ENCODE results near the gene COL4A5.

COL4A5 gene

DNA sequence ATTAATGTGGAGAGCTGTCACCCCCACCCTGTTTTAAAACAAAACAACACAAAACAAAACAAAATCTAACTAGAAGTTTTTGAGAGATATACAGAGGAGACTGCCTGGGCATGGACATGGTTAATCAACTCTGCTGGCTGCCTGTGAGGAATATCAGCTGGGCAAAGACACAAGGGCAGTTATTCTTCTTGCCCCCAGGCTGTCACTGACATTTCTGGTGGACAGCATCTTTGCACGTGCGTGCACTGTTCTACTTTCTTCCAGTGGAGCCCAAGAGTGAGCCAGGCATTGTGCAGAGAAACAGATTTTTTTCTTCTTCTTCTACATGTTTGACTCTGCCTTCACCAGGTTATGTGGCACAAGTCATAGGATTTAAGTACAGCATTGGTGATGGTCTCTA, 282.9 kb downstream of the COL4A5 start:
- Histone ChIP-seq H3K36me3 (ENCODE audit: control insufficient read depth in 4 of 4, insufficient read depth in 4 of 4, low read length in 3 of 4) (no peaks in the 10 kb centered on the region), H3K4me3 (ENCODE audit: control insufficient read depth in 1 of 7, extremely low read depth in 1 of 7, insufficient read depth in 4 of 7, low read depth in 2 of 7, low read length in 6 of 7) (no peak overlapping the region), H3K27ac (ENCODE audit: insufficient read depth in 1 of 2, low read depth in 1 of 2, low read length in 2 of 2, poor library complexity in 1 of 2, severe bottlenecking in 2 of 2) (no peak overlapping the region), H3K27me3 (replicated peaks in 2 of 5; ENCODE audit: control insufficient read depth in 4 of 5, insufficient read depth in 5 of 5, low read length in 4 of 5) (peaks cover 0 to 10% (median 7%) of the 10 kb centered on the region in 5 experiments), H3K4me1 (ENCODE audit: control extremely low read depth in 1 of 4, control insufficient read depth in 4 of 4, insufficient read depth in 4 of 4, low read length in 3 of 4) (no peaks in the 10 kb centered on the region), H3K9me3 (ENCODE audit: control extremely low read depth in 1 of 5, control insufficient read depth in 4 of 5, insufficient read depth in 2 of 5, low read depth in 1 of 5, low read length in 4 of 5) (no peaks in the 10 kb centered on the region)
- WGBS (ENCODE audit: insufficient coverage): 68% methylated on average over 2 of the region's 2 CpGs
- no peak for DNase-seq
- ChIA-PET POLR2A (no interaction called here), CTCF (no interaction called here)

DNA sequence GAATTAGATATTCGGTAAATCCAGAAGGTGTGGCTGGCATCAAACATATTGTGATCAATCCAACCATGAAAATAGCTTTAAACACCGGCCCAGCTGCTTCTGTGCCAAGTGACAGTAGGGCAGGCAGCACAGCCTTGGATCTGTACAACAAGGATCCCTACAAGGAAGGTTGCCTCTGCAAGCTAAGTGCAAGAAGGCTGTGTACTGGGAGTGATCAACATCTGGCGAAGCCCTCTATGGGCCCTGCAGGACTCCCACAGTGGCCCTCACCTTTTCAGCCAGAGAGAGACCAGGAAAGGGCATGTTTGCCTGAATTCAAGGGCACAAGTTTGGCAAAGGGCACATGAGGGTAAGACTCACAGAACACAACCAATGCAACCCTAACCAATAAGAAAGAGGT, 287.1 kb downstream of the COL4A5 start:
- ChIA-PET CTCF (interaction anchor here (1.2 kb wide), 1 partner anchor 23 kb away, joined by 3 read pairs; no protein-coding TSS in a partner anchor), POLR2A (no interaction called here)

DNA sequence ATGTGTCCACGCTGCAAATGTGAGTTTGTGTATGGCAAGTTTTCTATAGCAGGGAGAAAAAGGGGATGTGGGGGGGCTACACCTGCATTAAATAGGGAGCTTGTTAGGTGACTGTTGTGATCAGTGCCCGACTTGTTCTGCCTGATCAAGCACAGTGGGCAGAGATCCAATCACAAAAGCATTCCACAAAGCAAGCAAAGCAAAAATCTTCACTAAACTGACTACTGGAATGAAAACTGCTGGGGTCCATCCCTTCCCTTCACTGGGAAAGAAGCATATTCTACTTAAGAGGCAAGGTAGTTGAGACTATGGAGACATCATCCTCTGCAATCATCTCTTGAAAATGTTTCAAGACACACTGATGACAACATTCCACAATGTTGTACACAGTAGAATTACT, 291.5 kb downstream of the COL4A5 start:
- no CpG with 5 or more reads among the region's 2 CpGs for WGBS (ENCODE audit: insufficient coverage)
- H3K4me3 ChIP-seq (ENCODE audit: control insufficient read depth in 1 of 7, extremely low read depth in 1 of 7, insufficient read depth in 4 of 7, low read depth in 2 of 7, low read length in 6 of 7): no peak overlapping the region
- ChIA-PET CTCF (no interaction called here), POLR2A (no interaction called here)
- peaks cover 0 to 7% (median 0%) of the 10 kb centered on the region in 5 experiments for H3K9me3 ChIP-seq (ENCODE audit: control extremely low read depth in 1 of 5, control insufficient read depth in 4 of 5, insufficient read depth in 2 of 5, low read depth in 1 of 5, low read length in 4 of 5)
- peaks cover 0 to 6% (median 4%) of the 10 kb centered on the region in 4 experiments for H3K4me1 ChIP-seq (ENCODE audit: control extremely low read depth in 1 of 4, control insufficient read depth in 4 of 4, insufficient read depth in 4 of 4, low read length in 3 of 4)
- no peak overlapping the region for H3K27ac ChIP-seq (ENCODE audit: insufficient read depth in 1 of 2, low read depth in 1 of 2, low read length in 2 of 2, poor library complexity in 1 of 2, severe bottlenecking in 2 of 2)
- no peak for DNase-seq
- H3K27me3 ChIP-seq (replicated peaks in 2 of 5; ENCODE audit: control insufficient read depth in 4 of 5, insufficient read depth in 5 of 5, low read length in 4 of 5): peaks cover 0 to 64% (median 35%) of the 10 kb centered on the region in 5 experiments
- no peaks in the 10 kb centered on the region for H3K36me3 ChIP-seq (ENCODE audit: control insufficient read depth in 4 of 4, insufficient read depth in 4 of 4, low read length in 3 of 4)

More for the DNA sequence above, 287.1 kb downstream of the COL4A5 start:
- Histone ChIP-seq H3K27me3 (replicated peaks in 2 of 5; ENCODE audit: control insufficient read depth in 4 of 5, insufficient read depth in 5 of 5, low read length in 4 of 5) (peaks cover 0 to 27% (median 14%) of the 10 kb centered on the region in 5 experiments), H3K4me3 (ENCODE audit: control insufficient read depth in 1 of 7, extremely low read depth in 1 of 7, insufficient read depth in 4 of 7, low read depth in 2 of 7, low read length in 6 of 7) (no peak overlapping the region), H3K9me3 (ENCODE audit: control extremely low read depth in 1 of 5, control insufficient read depth in 4 of 5, insufficient read depth in 2 of 5, low read depth in 1 of 5, low read length in 4 of 5) (no peaks in the 10 kb centered on the region), H3K27ac (ENCODE audit: insufficient read depth in 1 of 2, low read depth in 1 of 2, low read length in 2 of 2, poor library complexity in 1 of 2, severe bottlenecking in 2 of 2) (no peak overlapping the region), H3K36me3 (ENCODE audit: control insufficient read depth in 4 of 4, insufficient read depth in 4 of 4, low read length in 3 of 4) (no peaks in the 10 kb centered on the region), H3K4me1 (ENCODE audit: control extremely low read depth in 1 of 4, control insufficient read depth in 4 of 4, insufficient read depth in 4 of 4, low read length in 3 of 4) (no peaks in the 10 kb centered on the region)
- 85% methylated on average over 2 of the region's 3 CpGs for whole genome bisulfite sequencing (ENCODE audit: insufficient coverage)
- no peak for DNase-seq

DNA sequence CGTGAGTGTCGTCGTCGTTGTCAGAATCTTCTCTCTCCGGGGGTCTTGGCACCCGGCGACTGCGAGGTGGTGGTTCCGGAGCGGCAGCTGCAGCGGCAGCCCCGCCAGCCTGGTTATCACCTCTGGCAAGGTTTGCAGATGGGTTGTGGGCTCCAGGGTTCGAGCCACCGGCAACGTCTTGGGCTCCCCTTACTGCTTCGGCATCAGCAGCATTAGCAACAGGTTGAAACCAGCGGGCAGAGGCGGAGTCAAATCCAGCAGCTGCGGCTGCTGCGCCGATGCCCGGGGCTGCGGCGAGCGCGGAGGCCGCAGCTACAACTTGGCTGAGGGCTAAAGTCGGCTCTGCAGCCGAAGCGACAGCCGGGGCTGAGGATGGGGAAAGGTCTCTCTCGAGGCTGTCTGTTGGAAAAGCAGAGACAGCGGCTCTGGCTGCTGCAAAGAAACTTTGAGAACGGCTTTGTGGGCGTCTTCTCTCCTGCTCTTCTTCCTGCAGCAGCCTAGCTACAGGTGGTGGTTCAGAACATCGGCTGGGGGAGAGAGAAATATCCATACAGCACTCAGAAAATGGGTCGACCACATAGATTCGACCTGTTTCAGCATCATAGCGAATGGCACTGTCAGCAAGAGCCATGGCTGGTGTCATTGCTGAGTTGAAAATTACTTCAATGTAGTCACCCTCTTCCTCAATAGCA, 293.1 kb downstream of the COL4A5 start:
- H3K9me3 ChIP-seq (ENCODE audit: control extremely low read depth in 1 of 5, control insufficient read depth in 4 of 5, insufficient read depth in 2 of 5, low read depth in 1 of 5, low read length in 4 of 5): peaks cover 0 to 13% (median 0%) of the 10 kb centered on the region in 5 experiments
- no peak overlapping the region for H3K27ac ChIP-seq (ENCODE audit: insufficient read depth in 1 of 2, low read depth in 1 of 2, low read length in 2 of 2, poor library complexity in 1 of 2, severe bottlenecking in 2 of 2)
- H3K4me1 ChIP-seq (ENCODE audit: control extremely low read depth in 1 of 4, control insufficient read depth in 4 of 4, insufficient read depth in 4 of 4, low read length in 3 of 4): peaks cover 0 to 11% (median 9%) of the 10 kb centered on the region in 4 experiments
- ChIA-PET CTCF (no interaction called here), POLR2A (no interaction called here)
- H3K27me3 ChIP-seq (replicated peaks in 2 of 5; ENCODE audit: control insufficient read depth in 4 of 5, insufficient read depth in 5 of 5, low read length in 4 of 5): peaks cover 5 to 74% (median 37%) of the 10 kb centered on the region in 5 experiments
- 29% methylated on average over 38 of the region's 39 CpGs for WGBS (ENCODE audit: insufficient coverage)
- no peak overlapping the region for H3K4me3 ChIP-seq (ENCODE audit: control insufficient read depth in 1 of 7, extremely low read depth in 1 of 7, insufficient read depth in 4 of 7, low read depth in 2 of 7, low read length in 6 of 7)
- DNase-seq: peak in 1 of 3 donors; percentile 18
- H3K36me3 ChIP-seq (ENCODE audit: control insufficient read depth in 4 of 4, insufficient read depth in 4 of 4, low read length in 3 of 4): no peaks in the 10 kb centered on the region

DNA sequence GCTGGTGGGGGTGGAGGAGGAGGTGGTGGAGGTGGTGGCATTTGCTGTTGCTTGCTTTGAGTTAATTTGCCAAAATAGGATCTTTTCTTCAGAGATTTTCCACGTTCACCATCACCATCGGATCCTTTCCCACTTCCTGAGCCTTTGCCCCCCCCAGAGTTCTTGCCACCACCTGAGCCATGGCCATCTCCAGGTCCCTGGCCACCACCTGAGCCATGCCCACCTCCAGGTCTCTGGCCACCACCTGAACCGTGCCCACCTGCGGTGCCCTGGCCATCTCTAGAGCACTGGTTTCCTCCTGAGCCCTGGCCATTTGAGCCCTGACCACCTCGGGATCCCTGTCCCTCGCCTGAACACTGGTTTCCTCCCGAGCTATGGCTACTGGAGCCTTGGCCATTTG, 294.8 kb downstream of the COL4A5 start:
- 64% methylated on average over 7 of the region's 7 CpGs for WGBS (ENCODE audit: insufficient coverage)
- no peak overlapping the region for H3K4me3 ChIP-seq (ENCODE audit: control insufficient read depth in 1 of 7, extremely low read depth in 1 of 7, insufficient read depth in 4 of 7, low read depth in 2 of 7, low read length in 6 of 7)
- H3K27ac ChIP-seq (ENCODE audit: insufficient read depth in 1 of 2, low read depth in 1 of 2, low read length in 2 of 2, poor library complexity in 1 of 2, severe bottlenecking in 2 of 2): no peak overlapping the region
- CTCF ChIA-PET: no interaction called here
- H3K36me3 ChIP-seq (ENCODE audit: control insufficient read depth in 4 of 4, insufficient read depth in 4 of 4, low read length in 3 of 4): no peaks in the 10 kb centered on the region
- H3K4me1 ChIP-seq (ENCODE audit: control extremely low read depth in 1 of 4, control insufficient read depth in 4 of 4, insufficient read depth in 4 of 4, low read length in 3 of 4): peaks cover 0 to 11% (median 9%) of the 10 kb centered on the region in 4 experiments
- peaks cover 6 to 78% (median 37%) of the 10 kb centered on the region in 5 experiments for H3K27me3 ChIP-seq (replicated peaks in 2 of 5; ENCODE audit: control insufficient read depth in 4 of 5, insufficient read depth in 5 of 5, low read length in 4 of 5)
- DNase-seq: no peak
- POLR2A ChIA-PET: no interaction called here
- peaks cover 0 to 13% (median 0%) of the 10 kb centered on the region in 5 experiments for H3K9me3 ChIP-seq (ENCODE audit: control extremely low read depth in 1 of 5, control insufficient read depth in 4 of 5, insufficient read depth in 2 of 5, low read depth in 1 of 5, low read length in 4 of 5)

DNA sequence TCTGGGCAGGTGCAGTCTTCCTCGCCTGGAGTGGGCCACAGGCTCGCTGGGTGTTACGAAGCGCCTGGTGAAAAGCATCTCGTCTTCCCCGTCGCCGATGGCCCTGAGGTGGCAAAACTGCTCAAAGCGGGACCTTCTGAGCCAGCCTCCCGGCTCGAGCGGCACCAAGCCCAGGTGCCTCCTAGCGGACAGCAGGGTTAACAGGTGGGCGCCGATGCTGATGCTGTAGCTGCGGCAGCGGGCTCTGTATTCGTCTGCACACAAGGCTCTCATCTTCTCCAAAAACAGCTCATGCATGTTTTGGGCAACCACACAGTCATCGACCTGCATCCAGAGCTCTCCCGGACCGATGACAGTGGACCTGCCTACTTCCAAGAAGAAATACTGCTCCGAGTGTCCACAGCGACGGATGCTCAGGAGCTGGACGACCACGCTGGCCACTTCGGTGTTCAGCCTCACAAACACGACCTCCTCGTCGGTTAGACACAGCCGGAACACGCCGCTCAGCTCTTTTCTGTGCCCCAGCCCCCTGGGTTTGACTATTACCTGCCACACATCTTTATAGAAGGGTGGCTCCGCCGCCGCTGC, 295.5 kb downstream of the COL4A5 start:
- Histone ChIP-seq H3K27me3 (replicated peaks in 2 of 5; ENCODE audit: control insufficient read depth in 4 of 5, insufficient read depth in 5 of 5, low read length in 4 of 5) (peaks cover 6 to 79% (median 37%) of the 10 kb centered on the region in 5 experiments), H3K9me3 (ENCODE audit: control extremely low read depth in 1 of 5, control insufficient read depth in 4 of 5, insufficient read depth in 2 of 5, low read depth in 1 of 5, low read length in 4 of 5) (peaks cover 0 to 13% (median 0%) of the 10 kb centered on the region in 5 experiments), H3K36me3 (ENCODE audit: control insufficient read depth in 4 of 4, insufficient read depth in 4 of 4, low read length in 3 of 4) (no peaks in the 10 kb centered on the region), H3K4me3 (ENCODE audit: control insufficient read depth in 1 of 7, extremely low read depth in 1 of 7, insufficient read depth in 4 of 7, low read depth in 2 of 7, low read length in 6 of 7) (peak overlapping the region in 2 of 7 experiments; percentile 55 to 58), H3K27ac (ENCODE audit: insufficient read depth in 1 of 2, low read depth in 1 of 2, low read length in 2 of 2, poor library complexity in 1 of 2, severe bottlenecking in 2 of 2) (no peak overlapping the region), H3K4me1 (ENCODE audit: control extremely low read depth in 1 of 4, control insufficient read depth in 4 of 4, insufficient read depth in 4 of 4, low read length in 3 of 4) (peaks cover 0 to 11% (median 9%) of the 10 kb centered on the region in 4 experiments)
- POLR2A ChIA-PET: no interaction called here
- DNase-seq: peak in 1 of 3 donors; percentile 15
- CTCF ChIA-PET: no interaction called here
- WGBS (ENCODE audit: insufficient coverage): 36% methylated on average over 36 of the region's 36 CpGs
